ENCODE data around the gene NXPE3. TPM values are rescaled to one million over a fixed set of nuclear protein-coding genes. Genes with fewer than 3 reads are reported as not detected.

Gene NXPE3
- total RNA-seq, 1 experiment from 2014 or later = 8.0 TPM

Other genes starting within 250 kb of the NXPE3 start
- gene TRMT10C, start 217.3 kb upstream of the NXPE3 start, total RNA-seq (2014; rRNA removed; shearing (Covaris generic)) = 58.3 and 64.7 TPM in 2 replicates
- gene PCNP, start 205.0 kb upstream of the NXPE3 start, total RNA-seq (2014; rRNA removed; shearing (Covaris generic)) = 66.4 and 68.4 TPM in 2 replicates
- gene ZBTB11, start 102.1 kb upstream of the NXPE3 start, total RNA-seq (2014; rRNA removed; shearing (Covaris generic)) = 21.6 and 23.7 TPM in 2 replicates
- 2,801 and 2,885 TPM in 2 replicates for gene RPL24, start 92.5 kb upstream of the NXPE3 start, total RNA-seq (2014; rRNA removed; shearing (Covaris generic))
- gene CEP97, start 54.6 kb upstream of the NXPE3 start, total RNA-seq (2014; rRNA removed; shearing (Covaris generic)) = 17.3 and 17.6 TPM in 2 replicates
- gene NFKBIZ, start 70.3 kb downstream of the NXPE3 start, total RNA-seq (2014; rRNA removed; shearing (Covaris generic)) = 23.2 and 65.5 TPM in 2 replicates